Spleen (tissue), 11 donors: ENCODE measurements around the gene MYH7. TPM values are rescaled to one million over a fixed set of nuclear protein-coding genes. Genes with fewer than 3 reads are reported as not detected.
"Not testable (repeated sequence)": the region's sequence is repeated elsewhere in the genome, so short reads cannot be mapped to it uniquely, and the experiment has no call there.

ENCODE experiments used
- DNase-seq: peaks from one replicate; pipeline ENCODE4 v3.0.0-alpha.2; 2020
- H3K27ac ChIP-seq, 8 donors: fragments of 200-600 bp; sonication (generic) in 7 of 8; 1 replicate in 4 of 8; 2 replicates in 4 of 8; pipeline versions ENCODE4 v1.5.0 to v1.8.0; 2016 to 2021; ENCODE audit warnings: inconsistent platforms in 4 of 8, mild to moderate bottlenecking in 4 of 8, moderate library complexity in 1 of 8
- H3K27me3 ChIP-seq, 7 donors: fragments of 200-600 bp; sonication (generic) in 6 of 7; replicated peaks in 1 of 7; 1 replicate in 4 of 7; 2 replicates in 3 of 7; pipeline versions ENCODE4 v1.5.0 to v1.8.0; 2016 to 2021; ENCODE audit warnings: inconsistent platforms in 3 of 7, mild to moderate bottlenecking in 1 of 7
- H3K36me3 ChIP-seq, 6 donors: fragments of 200-600 bp; sonication (generic) in 5 of 6; 1 replicate in 4 of 6; 2 replicates in 2 of 6; pipeline versions ENCODE4 v1.5.0 to v1.8.0; 2016 to 2021; ENCODE audit warnings: inconsistent platforms in 2 of 6
- H3K4me1 ChIP-seq, 6 donors: fragments of 200-600 bp; sonication (generic) in 5 of 6; 1 replicate in 3 of 6; 2 replicates in 3 of 6; pipeline versions ENCODE4 v1.5.0 to v1.8.0; 2016 to 2021; ENCODE audit warnings: inconsistent platforms in 3 of 6
- H3K4me3 ChIP-seq, 8 donors: fragments of 200-600 bp; sonication (generic) in 7 of 8; 1 replicate in 4 of 8; 2 replicates in 4 of 8; pipeline versions ENCODE4 v1.5.0 to v1.8.0; 2016 to 2021; ENCODE audit warnings: inconsistent platforms in 4 of 8, mild to moderate bottlenecking in 4 of 8, moderate library complexity in 2 of 8
- H3K9me3 ChIP-seq, 8 donors: fragments of 200-600 bp; sonication (generic) in 7 of 8; 1 replicate in 4 of 8; 2 replicates in 4 of 8; pipeline versions ENCODE4 v1.5.0 to v1.8.0; 2016 to 2021; ENCODE audit warnings: inconsistent platforms in 4 of 8
- CTCF ChIP-seq, 11 experiments: fragments of 200-600 bp in 7 of 11; fragments of 450-650 bp in 4 of 11; sonication (generic) in 4 of 11; IDR thresholded peaks in 8 of 11; conservative IDR thresholded peaks in 3 of 11; 1 replicate in 7 of 11; 2 replicates in 4 of 11; pipeline versions ENCODE4 v1.4.0 to v1.8.0; 2016 to 2021; ENCODE audit warnings: antibody characterized with exemption in 11 of 11, inconsistent platforms in 4 of 11, mild to moderate bottlenecking in 1 of 11
- POLR2A ChIP-seq, 3 donors: fragments of 450-650 bp; IDR thresholded peaks; one replicate each; pipeline ENCODE4 v1.5.1; 2017; ENCODE audit warnings: antibody characterized with exemption in 3 of 3, mild to moderate bottlenecking in 1 of 3
- POLR2AphosphoS5 ChIP-seq, 3 donors: sonication (generic); formaldehyde crosslinking; IDR thresholded peaks; one replicate each; pipeline ENCODE4 v1.5.1; 2017; ENCODE audit warnings: antibody characterized with exemption in 3 of 3
- WGBS, 5 donors: extraction: QIAGEN DNeasy Blood & Tissue Kit in 3 of 5; methylation state at CpG; one replicate each; pipeline versions ENCODE4 v1.1.5 to v1.1.7; 2013 to 2018; 5-methylcytosine and 5-hydroxymethylcytosine counted together
- intact Hi-C: fragments of 100-400 bp; cut with DNase I; formaldehyde crosslinking; loops from one replicate; pipeline ENCODE4 v1.15.0; 2023; ENCODE audit warnings: low total_unique reads
- polyA plus RNA-seq, 3 donors: library from polyadenylated mRNA; stranded (reverse); fragments of 200-250 nt; gene quantifications; one replicate each; pipeline ENCODE4 v1.2.1, GENCODE V29; 2013
- total RNA-seq, 7 donors: library from RNA; depleted of rRNA in 3 of 7; stranded (reverse); fragments of >200 nt in 3 of 7; fragmentation: NEBNext Ultra II Directional in 4 of 7; extraction: Animal tissue kit (Norgen Biotek cat#: 25700) in 4 of 7; gene quantifications; one replicate each; pipeline versions ENCODE4 v1.1.0 to v1.2.1, GENCODE V29; 2016 to 2021
- donor health status: healthy with polysubstance abuse.
- donor health status: DM: no; HTN: no; CAD: no; lungs with moderate emphysema.
- donor health status: DM: no; HTN: no; CAD: no.
- donor health status: Bipolar disorder and iron deficiency.
- donor health status: healthy.
- donor health status: DM: no; HTN: no; CAD: no.
- donor health status: DM: yes; HTN: yes; CAD: no.

MYH7 gene
- total and polyA plus RNA-seq, 10 donors = 0.06 to 0.65 (median 0.11) TPM; not detected in 6

DNA sequence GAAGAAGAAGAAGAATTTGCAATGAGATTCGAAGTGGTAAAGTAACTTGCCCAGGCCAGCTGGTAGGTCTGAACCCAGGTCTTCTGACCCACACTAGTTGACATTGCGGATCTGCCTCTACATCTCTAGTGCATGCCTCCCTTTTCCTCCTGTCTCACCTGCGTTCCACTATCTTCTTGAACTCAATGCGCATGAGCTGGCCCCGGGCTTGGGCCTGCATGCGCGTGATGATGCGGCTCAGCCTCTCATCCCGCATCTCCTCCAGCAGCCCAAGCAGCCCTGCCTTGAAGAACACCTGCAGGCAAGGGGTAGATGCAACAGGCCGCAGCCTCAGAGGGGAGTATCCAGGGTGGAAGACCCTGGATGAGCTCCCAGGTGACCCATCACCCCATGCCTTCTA lies 39.3 kb downstream of the MYH7 start:
- WGBS, 5 donors = 86 to 91% (median 91%) methylated on average over 10 of the region's 10 CpGs
- DNase-seq = no peak
- H3K27ac ChIP-seq = no peak overlapping the region
- peaks cover 0 to 10% (median 0%) of the 10 kb centered on the region in 7 donors for H3K27me3 ChIP-seq
- H3K4me1 ChIP-seq = no peaks in the 10 kb centered on the region
- no peaks in the 10 kb centered on the region for H3K36me3 ChIP-seq
- no peak for TF ChIP-seq POLR2AphosphoS5 (IDR thresholded peaks at IDR 0.05)
- no peak for TF ChIP-seq CTCF (IDR thresholded peaks at IDR 0.05 in 8 of 11, conservative IDR thresholded peaks at IDR 0.05 in 3 of 11)
- no peak for TF ChIP-seq POLR2A (IDR thresholded peaks at IDR 0.05)
- H3K9me3 ChIP-seq = no peaks in the 10 kb centered on the region
- intact Hi-C loops = no loop called here
- H3K4me3 ChIP-seq = no peak overlapping the region

- no peak for DNase-seq
- H3K27me3 ChIP-seq = peaks cover 0 to 28% (median 0%) of the 10 kb centered on the region in 7 donors
These were observed 42.8 kb downstream of the MYH7 start for GRCh38 chr14:23392613-23393012.

DNA sequence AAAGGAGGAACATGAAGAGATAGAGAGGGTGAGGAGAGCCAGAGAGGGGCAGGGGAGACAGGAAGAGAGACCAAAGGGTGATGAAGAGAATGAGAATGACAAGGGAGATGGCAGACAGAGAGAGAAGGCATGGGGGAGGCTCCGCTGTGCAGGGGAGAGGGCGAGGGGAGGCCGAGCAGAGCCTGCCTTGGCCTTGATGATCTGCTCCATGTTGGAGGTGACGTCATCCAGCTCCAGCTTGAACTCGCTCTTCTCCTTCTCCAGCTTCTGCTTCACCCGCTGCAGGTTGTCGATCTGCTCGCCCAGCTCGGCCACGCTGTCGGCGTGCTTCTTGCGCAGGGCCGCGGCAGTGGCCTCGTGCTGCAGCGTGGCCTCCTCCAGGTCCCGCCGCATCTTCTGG lies 45.6 kb downstream of the MYH7 start:
- peaks cover 0 to 28% (median 0%) of the 10 kb centered on the region in 7 donors for H3K27me3 ChIP-seq
- H3K36me3 ChIP-seq, H3K9me3 ChIP-seq, H3K27ac ChIP-seq, H3K4me3 ChIP-seq, intact Hi-C loops, H3K4me1 ChIP-seq, DNase-seq: not testable (repeated sequence)
- 76 to 91% (median 85%) methylated on average over 3 to 7 of the region's 19 CpGs for WGBS, 5 donors

More at GRCh38 chr14:23392613-23393012, 42.8 kb downstream of the MYH7 start:
- no peak for TF ChIP-seq CTCF (IDR thresholded peaks at IDR 0.05 in 8 of 11, conservative IDR thresholded peaks at IDR 0.05 in 3 of 11)
- TF ChIP-seq POLR2AphosphoS5 (IDR thresholded peaks at IDR 0.05) = no peak
- no peak for TF ChIP-seq POLR2A (IDR thresholded peaks at IDR 0.05)
- no peak overlapping the region for H3K27ac ChIP-seq
- H3K4me1 ChIP-seq = no peaks in the 10 kb centered on the region
- no peaks in the 10 kb centered on the region for H3K36me3 ChIP-seq
- intact Hi-C loops = no loop called here
- no peaks in the 10 kb centered on the region for H3K9me3 ChIP-seq
- H3K4me3 ChIP-seq = no peak overlapping the region
- WGBS, 5 donors = 77 to 81% (median 78%) methylated on average over 7 of the region's 7 CpGs

DNA sequence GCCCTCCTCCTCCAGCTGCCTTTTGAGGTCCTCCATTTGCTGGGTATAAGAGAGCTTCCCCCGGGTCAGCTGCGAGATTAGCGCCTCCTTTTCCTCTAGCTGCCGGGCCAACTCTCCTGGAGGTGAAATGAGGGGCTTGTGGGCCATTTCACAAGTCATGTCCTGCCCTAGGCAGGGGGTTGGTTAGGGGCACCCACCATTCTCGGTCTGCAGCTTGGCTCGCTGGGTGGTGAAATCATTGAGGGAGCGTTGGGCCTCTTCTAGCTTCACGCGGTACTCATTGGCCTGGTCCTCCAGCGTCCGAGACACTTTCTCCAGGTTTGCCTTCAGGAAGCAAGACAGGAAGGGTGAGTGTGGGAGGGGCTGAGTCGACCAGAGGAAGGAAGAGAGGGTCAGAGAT lies 46.1 kb downstream of the MYH7 start:
- no peaks in the 10 kb centered on the region for H3K36me3 ChIP-seq
- intact Hi-C loops = no loop called here
- no peak for TF ChIP-seq POLR2AphosphoS5 (IDR thresholded peaks at IDR 0.05)
- no peak for TF ChIP-seq POLR2A (IDR thresholded peaks at IDR 0.05)
- TF ChIP-seq CTCF (IDR thresholded peaks at IDR 0.05 in 8 of 11, conservative IDR thresholded peaks at IDR 0.05 in 3 of 11) = no peak
- H3K4me1 ChIP-seq = no peaks in the 10 kb centered on the region
- WGBS, 5 donors = 52 to 72% (median 63%) methylated on average over 12 of the region's 12 CpGs
- peaks cover 0 to 28% (median 0%) of the 10 kb centered on the region in 7 donors for H3K27me3 ChIP-seq
- no peak overlapping the region for H3K4me3 ChIP-seq
- no peak for DNase-seq
- H3K9me3 ChIP-seq = no peaks in the 10 kb centered on the region
- no peak overlapping the region for H3K27ac ChIP-seq

GRCh38 chr14:23388996-23389395 lies 46.5 kb downstream of the MYH7 start:
- TF ChIP-seq POLR2AphosphoS5 (IDR thresholded peaks at IDR 0.05) = no peak
- TF ChIP-seq POLR2A (IDR thresholded peaks at IDR 0.05) = no peak
- TF ChIP-seq CTCF (IDR thresholded peaks at IDR 0.05 in 8 of 11, conservative IDR thresholded peaks at IDR 0.05 in 3 of 11) = no peak
- no peak overlapping the region for H3K4me3 ChIP-seq
- WGBS, 5 donors = 79 to 95% (median 86%) methylated on average over 8 of the region's 8 CpGs
- no peak for DNase-seq
- peaks cover 0 to 28% (median 0%) of the 10 kb centered on the region in 7 donors for H3K27me3 ChIP-seq
- no peaks in the 10 kb centered on the region for H3K36me3 ChIP-seq
- intact Hi-C loops = no loop called here
- no peaks in the 10 kb centered on the region for H3K4me1 ChIP-seq
- H3K9me3 ChIP-seq = no peaks in the 10 kb centered on the region
- no peak overlapping the region for H3K27ac ChIP-seq
